Neutrophil (primary cell): Measurements from ENCODE around the gene TBC1D22A.

ENCODE experiments used
- H3K27ac ChIP-seq: fragments of 200-600 bp; sonication (generic); 2 replicates; pipeline ENCODE4 v1.5.1; 2016; ENCODE audit warnings: mild to moderate bottlenecking, moderate library complexity
- H3K27me3 ChIP-seq: fragments of 200-600 bp; sonication (generic); 2 replicates; pipeline ENCODE4 v1.6.0; 2016; ENCODE audit warnings: mild to moderate bottlenecking
- H3K36me3 ChIP-seq: fragments of 200-600 bp; sonication (generic); 2 replicates; pipeline ENCODE4 v1.5.1; 2017
- H3K4me1 ChIP-seq, 2 experiments: fragments of 200-600 bp in 1 of 2; sonication (generic) in 1 of 2; 1 replicate in 1 of 2; 2 replicates in 1 of 2; pipeline versions ENCODE4 v1.5.1 to v1.6.1; 2013 to 2016; ENCODE audit warnings: low read depth in 1 of 2, low read length in 1 of 2, mild to moderate bottlenecking in 1 of 2, moderate library complexity in 1 of 2; ENCODE audit not compliant: control insufficient read depth in 1 of 2, insufficient read depth in 1 of 2
- H3K4me3 ChIP-seq, 2 experiments: fragments of 200-600 bp in 1 of 2; sonication (generic) in 1 of 2; 1 replicate in 1 of 2; 2 replicates in 1 of 2; pipeline ENCODE4 v1.5.1; 2013 to 2016; ENCODE audit warnings: low read depth in 1 of 2, low read length in 1 of 2, mild to moderate bottlenecking in 1 of 2, moderate library complexity in 1 of 2
- H3K9me3 ChIP-seq: fragments of 200-600 bp; sonication (generic); 2 replicates; pipeline ENCODE4 v1.5.1; 2016
- TF ChIP-seq, protein P1 (sequence below): fragments of 200-600 bp; sonication (generic); IDR thresholded peaks from 2 replicates; pipeline ENCODE4 v1.5.1; 2016; ENCODE audit warnings: antibody characterized with exemption

TBC1D22A gene

DNA sequence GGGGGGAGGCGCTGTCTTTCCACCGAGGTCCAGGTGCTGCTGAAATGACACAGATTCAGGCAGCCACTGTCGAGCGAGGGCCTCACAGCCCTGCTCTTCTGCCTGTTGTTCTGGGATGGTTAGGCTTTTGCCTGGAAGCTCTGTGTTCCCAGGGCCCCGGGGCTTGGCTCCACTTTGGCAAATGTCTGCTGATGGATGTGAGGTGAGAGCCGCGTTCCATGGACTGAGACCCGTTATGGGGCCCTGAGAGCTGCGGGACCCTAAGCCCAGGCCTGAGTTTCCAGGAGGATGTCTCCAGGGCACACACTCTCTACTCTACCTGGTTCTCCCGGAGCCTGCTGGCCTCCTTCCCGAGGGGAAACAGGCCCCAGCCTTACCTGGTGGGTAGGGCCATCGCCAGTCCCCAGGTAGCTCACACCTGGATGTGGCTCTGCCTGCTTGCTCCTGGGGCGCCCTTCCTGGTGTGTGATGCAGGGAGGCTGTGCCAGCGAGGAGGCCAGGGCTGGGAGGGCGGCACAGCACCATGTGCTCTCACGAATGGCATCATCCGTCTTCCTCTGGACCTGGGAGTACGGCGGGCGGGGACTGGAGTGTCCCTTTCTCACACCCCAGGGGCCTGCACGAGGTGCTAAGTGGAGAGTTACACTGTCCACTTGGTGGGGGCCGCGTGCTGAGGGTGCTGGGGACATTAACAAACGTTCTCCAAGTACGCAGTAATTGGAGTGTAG is 435.5 kb downstream of the TBC1D22A start:
- H3K36me3 ChIP-seq, result no peaks in the 10 kb centered on the region
- H3K4me1 ChIP-seq, result no peaks in the 10 kb centered on the region
- H3K27ac ChIP-seq, result no peak overlapping the region
- H3K9me3 ChIP-seq, result no peaks in the 10 kb centered on the region
- H3K4me3 ChIP-seq, result no peak overlapping the region
- TF ChIP-seq, protein P1, sequence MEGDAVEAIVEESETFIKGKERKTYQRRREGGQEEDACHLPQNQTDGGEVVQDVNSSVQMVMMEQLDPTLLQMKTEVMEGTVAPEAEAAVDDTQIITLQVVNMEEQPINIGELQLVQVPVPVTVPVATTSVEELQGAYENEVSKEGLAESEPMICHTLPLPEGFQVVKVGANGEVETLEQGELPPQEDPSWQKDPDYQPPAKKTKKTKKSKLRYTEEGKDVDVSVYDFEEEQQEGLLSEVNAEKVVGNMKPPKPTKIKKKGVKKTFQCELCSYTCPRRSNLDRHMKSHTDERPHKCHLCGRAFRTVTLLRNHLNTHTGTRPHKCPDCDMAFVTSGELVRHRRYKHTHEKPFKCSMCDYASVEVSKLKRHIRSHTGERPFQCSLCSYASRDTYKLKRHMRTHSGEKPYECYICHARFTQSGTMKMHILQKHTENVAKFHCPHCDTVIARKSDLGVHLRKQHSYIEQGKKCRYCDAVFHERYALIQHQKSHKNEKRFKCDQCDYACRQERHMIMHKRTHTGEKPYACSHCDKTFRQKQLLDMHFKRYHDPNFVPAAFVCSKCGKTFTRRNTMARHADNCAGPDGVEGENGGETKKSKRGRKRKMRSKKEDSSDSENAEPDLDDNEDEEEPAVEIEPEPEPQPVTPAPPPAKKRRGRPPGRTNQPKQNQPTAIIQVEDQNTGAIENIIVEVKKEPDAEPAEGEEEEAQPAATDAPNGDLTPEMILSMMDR, result no peak
- H3K27me3 ChIP-seq, result no peaks in the 10 kb centered on the region

DNA sequence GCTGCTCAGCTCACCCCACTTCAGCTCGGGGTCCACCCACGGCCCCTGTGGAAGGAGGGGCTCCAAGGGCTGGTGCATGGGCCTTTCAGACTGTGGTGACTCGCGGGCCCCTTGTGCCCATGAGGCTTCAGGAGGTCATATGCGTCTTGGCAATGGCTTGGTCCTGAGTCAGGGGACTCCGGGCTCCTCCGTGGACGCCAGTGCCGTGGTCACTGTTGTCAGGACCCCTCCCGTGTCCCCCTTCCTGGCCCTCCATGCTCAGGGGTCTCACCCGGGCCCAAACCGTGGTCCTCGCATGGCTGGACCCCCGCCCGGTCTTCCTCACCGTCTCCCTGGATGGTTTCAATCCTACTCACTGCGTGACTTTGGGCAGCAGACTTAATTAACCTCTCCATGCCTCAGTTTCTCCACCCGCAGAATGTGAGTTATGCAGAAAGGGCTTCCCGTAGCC is 436.4 kb downstream of the TBC1D22A start:
- no peaks in the 10 kb centered on the region for H3K4me1 ChIP-seq
- H3K9me3 ChIP-seq, result no peaks in the 10 kb centered on the region
- H3K27me3 ChIP-seq, result no peaks in the 10 kb centered on the region
- H3K4me3 ChIP-seq, result no peak overlapping the region
- TF ChIP-seq, protein P1, result no peak
- no peaks in the 10 kb centered on the region for H3K36me3 ChIP-seq
- no peak overlapping the region for H3K27ac ChIP-seq

DNA sequence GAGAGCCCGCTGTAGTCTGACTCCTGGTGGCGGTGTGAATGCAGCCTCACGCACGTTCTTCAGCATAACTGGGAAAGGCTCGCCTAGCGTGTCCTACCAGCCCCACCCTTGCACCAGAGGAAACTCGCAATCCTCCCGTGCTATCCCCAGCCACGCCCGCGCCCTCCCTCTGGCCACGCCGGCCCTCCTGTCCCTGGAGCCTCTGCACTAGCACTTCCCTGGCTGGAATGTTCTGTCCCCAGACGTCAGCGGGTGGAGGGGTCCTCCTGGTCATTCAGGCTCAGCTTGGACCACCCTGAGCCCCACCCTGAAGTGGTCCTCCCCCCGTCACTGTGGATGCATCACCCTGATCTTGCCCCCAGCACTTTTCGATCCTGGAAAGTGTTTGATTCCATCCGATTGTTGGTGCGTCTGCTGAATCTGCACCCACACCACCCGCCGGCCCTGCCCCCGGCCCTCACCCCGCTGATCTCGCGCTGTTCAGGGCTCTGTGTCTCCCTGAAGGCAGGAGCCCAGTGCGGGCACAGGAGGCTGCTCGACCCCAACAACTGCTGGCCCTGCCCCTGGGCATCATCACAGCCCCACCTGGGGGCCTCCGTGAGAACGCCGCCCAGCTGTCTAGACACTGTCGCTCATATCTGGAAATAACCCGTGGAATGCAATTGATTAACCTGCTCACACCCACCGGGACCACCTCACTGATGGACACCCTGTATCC is 437.0 kb downstream of the TBC1D22A start:
- TF ChIP-seq, protein P1, result no peak
- Histone ChIP-seq H3K4me1 (no peaks in the 10 kb centered on the region), H3K27me3 (no peaks in the 10 kb centered on the region), H3K27ac (no peak overlapping the region), H3K4me3 (no peak overlapping the region), H3K9me3 (no peaks in the 10 kb centered on the region), H3K36me3 (no peaks in the 10 kb centered on the region)

DNA sequence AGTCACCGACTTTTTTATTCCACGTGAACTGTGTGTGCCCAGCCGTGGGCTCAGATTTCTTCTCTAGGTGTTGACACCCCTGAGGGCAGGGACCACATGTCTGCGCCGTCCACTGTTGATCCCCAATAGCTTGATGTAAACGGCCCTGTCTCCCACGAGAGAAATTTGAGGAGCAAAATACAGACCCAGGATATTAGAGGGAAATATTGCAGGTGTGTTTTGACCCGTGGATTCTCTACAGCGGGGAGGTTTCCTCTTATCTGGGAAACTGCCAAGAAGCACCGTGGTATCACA is 437.5 kb downstream of the TBC1D22A start:
- H3K4me3 ChIP-seq, result no peak overlapping the region
- H3K27ac ChIP-seq, result no peak overlapping the region
- no peaks in the 10 kb centered on the region for H3K4me1 ChIP-seq
- H3K36me3 ChIP-seq, result no peaks in the 10 kb centered on the region
- no peaks in the 10 kb centered on the region for H3K9me3 ChIP-seq
- TF ChIP-seq, protein P1, result no peak
- no peaks in the 10 kb centered on the region for H3K27me3 ChIP-seq

DNA sequence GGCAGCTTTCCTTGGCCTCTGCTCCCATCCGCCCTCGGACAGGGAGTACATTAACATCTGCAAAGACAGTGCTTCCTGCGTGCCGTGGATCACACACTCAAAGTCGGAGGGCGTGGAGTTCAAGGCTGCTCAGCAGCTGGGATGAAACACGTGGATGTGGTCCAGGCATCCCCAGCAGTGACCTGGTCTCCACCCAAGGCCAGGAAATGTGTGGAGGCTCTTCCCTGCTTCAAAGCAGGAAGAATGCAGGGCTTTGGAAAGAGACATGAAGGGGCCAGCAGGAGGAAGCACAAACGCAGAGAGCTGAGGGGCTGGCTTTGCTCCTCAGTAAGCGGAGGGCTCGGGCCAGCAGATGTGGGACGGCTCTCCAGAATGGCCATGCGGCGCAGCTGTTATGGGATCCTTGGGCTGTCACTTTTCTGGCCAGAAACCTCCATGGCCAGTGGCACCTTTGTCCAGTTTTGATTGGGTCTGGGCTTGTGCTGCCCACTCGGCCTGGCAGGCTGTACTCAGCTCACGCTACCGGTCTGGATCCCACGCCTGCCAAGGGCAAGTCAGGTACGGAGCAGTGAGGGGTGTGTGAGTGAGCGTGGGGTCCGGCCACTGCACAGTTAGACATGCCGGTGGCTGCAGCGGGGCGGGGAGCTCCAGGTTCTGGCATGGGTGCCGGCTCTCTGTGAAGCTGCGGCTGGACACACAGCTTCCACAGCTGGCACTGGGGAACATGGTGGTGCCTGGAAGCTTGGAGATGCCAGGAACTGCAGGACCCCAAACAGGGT is 438.0 kb downstream of the TBC1D22A start:
- Histone ChIP-seq H3K4me3 (no peak overlapping the region), H3K36me3 (no peaks in the 10 kb centered on the region), H3K27me3 (no peaks in the 10 kb centered on the region), H3K4me1 (no peaks in the 10 kb centered on the region), H3K9me3 (no peaks in the 10 kb centered on the region), H3K27ac (no peak overlapping the region)
- TF ChIP-seq, protein P1, result no peak
